Adrenal gland (tissue), 5 donors: Measurements from ENCODE around the gene STT3B.

ENCODE experiments used
- CTCF ChIP-seq, 6 experiments: fragments of 450-650 bp in 4 of 6; fragments of 200-600 bp in 2 of 6; sonication (generic) in 1 of 6; IDR thresholded peaks; 1 replicate in 5 of 6; 2 replicates in 1 of 6; pipeline versions ENCODE4 v1.5.1 to v1.8.0; 2016 to 2021; ENCODE audit warnings: antibody characterized with exemption in 6 of 6, mild to moderate bottlenecking in 2 of 6, moderate library complexity in 1 of 6
- POLR2A ChIP-seq, 2 donors: fragments of 450-650 bp; IDR thresholded peaks; one replicate each; pipeline ENCODE4 v1.6.1; 2017; ENCODE audit warnings: antibody characterized with exemption in 2 of 2, mild to moderate bottlenecking in 2 of 2, moderate library complexity in 1 of 2
- donor health status: DM: no; HTN: no; CAD: no.

GRCh38 chr3:31567036-31567435 is 34.3 kb downstream of the STT3B start:
- TF ChIP-seq CTCF (IDR thresholded peaks at IDR 0.05) (peak in 1 of 6 experiments; percentile 26), POLR2A (IDR thresholded peaks at IDR 0.05) (no peak)
